NCI-H1092 treated with DMSO at 0.1 percent for 48 hours (cell line): ENCODE data around the gene ANLN.
A peak's percentile ranks its signal among the peaks of the same experiment; 100 is the strongest.
"Not testable (repeated sequence)": the region's sequence is repeated elsewhere in the genome, so short reads cannot be mapped to it uniquely, and the experiment has no call there.

Experiments
- DNase-seq: peaks from one replicate; lab custom pipeline; 2025; lab: John Stamatoyannopoulos, UW

The ANLN gene

DNA sequence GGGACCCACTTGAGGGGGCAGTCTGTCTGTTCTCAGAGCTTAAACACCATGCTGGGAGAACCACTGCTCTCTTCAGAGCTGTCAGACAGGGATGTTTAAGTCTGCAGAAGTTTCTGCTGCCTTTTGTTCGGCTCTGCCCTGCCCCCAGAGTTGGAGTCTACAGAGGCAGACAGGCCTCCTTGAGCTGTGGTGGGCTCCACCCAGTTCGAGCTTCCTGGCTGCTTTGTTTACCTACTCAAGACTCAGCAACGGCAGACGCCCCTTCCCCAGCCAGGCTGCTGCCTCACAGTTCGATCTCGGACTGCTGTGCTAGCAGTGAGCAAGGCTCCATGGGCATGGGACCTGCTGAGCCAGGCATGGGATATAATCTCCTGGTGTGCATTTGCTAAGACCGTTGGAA is 11.1 kb upstream of the ANLN start:
- not testable (repeated sequence) for DNase-seq

DNA sequence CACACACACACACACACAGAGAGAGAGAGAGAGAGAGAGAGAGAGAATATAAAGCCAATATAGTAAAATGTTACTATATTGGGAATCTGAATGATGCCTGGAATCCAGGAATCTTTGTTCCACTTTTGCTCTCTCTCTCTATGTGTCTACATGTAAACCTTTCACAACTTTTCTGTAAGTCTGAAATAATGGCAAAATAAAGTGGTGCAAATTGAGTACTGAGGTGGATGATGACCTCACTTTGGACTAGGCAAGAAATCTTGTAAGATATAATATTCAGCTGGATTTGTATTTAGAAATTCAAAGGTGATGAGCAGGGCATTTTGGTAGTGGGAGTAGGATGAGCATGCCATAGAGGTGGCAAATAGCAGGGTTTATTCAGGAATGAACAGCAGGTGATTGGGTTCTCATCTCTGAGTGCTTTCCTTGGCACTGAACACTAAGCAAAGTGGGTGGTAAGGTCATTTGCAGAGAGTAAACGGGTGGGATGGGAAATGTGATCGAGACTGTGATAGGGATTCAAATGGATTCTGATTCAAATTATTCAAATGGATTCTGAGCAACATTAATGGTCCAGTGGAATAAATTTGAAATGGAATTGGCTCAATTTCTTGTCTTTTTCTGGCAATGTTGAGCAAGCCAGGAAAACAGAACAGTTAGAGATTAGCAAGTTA is 9.7 kb upstream of the ANLN start:
- peak; percentile 59 for DNase-seq

DNA sequence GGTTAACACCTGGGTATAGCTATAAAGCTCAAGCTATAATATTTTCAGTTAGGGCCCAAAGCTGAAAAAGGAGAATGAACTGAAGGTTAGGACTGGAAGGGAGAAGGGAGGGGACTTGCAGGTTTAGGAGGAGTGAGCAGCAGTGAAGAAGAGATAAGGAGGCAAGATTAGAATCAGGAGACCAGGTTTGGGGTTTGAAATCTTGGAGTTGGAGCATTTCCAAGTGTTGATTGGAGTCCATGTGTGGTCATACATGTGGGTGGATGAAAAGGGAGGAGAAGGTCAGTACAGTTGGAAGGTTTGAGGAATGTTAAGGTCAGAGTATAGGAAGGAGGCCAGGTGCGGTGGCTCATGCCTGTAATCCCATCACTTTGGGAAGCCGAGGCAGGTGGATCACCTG is 8.6 kb upstream of the ANLN start:
- no peak for DNase-seq

GRCh38 chr7:36383284-36383683 is 6.4 kb upstream of the ANLN start:
- DNase-seq, result not testable (repeated sequence)

- not testable (repeated sequence) for DNase-seq
These were observed 4.0 kb upstream of the ANLN start for GRCh38 chr7:36385646-36386045.

DNA sequence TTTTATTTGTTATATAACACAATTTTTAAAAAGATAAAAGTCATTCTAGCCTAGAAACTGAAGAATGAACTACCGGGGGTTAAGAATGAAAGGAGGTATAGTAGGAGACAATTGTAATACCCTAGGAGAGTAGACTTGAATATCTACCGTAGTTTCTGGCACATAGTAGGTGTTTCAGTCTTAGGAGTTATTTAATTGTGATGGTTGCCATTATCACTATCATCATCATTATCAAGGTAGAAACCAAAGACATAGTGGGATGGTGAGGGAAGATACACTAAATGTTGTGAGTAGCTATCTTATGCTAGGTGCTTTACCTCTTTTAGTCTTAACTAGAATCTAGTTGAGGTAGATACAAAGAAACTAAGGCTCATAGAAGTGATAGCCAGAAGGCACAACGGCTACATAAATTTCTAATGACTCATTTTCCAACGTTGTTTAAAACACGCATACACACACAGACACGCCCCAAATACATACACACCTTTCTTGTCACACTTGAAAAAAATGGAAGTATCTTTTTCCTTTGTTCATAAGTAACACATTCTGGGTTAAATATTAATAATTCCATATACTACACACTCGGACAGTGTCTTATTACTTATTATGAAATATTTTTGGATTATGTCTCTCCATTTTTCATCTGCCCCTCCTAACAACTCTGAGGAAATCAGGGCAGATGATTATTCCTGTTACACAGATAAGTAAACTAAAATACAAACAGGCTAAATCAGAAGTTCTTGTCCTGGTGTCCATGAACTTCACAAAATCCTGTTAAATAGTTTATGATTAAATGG is 2.0 kb upstream of the ANLN start:
- no peak for DNase-seq

- no peak for DNase-seq
These were observed 1.2 kb upstream of the ANLN start for GRCh38 chr7:36388423-36388822.

GRCh38 chr7:36390199-36391090 is 783 bp downstream of the ANLN start:
- DNase-seq, result peak; percentile 92

GRCh38 chr7:36391436-36392198 is 2.0 kb downstream of the ANLN start:
- peak; percentile 39 for DNase-seq

DNA sequence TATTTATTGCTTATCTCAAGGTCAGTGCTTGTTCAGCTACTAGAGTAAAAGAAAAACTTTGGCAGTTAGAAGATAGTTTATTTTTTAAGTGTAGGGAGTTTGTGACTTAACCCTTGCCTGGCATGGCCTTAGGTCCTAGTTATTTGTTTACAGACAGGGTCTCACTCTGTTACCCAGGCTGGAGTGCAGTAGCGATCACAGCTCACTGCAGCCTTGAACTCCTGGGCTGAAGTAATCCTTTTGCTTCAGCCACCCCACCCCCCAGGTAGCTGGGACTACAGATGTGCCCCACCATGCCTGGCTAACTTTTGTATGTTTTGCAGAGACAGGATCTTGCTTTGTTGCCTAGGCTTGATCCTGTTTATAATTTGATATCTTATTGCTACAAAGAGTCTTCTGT is 4.2 kb downstream of the ANLN start:
- no peak for DNase-seq

- no peak for DNase-seq
These were observed 5.7 kb downstream of the ANLN start for GRCh38 chr7:36395171-36395894.

GRCh38 chr7:36396150-36396549 is 6.5 kb downstream of the ANLN start:
- DNase-seq, result no peak

GRCh38 chr7:36400036-36400435 is 10.4 kb downstream of the ANLN start:
- no peak for DNase-seq

DNA sequence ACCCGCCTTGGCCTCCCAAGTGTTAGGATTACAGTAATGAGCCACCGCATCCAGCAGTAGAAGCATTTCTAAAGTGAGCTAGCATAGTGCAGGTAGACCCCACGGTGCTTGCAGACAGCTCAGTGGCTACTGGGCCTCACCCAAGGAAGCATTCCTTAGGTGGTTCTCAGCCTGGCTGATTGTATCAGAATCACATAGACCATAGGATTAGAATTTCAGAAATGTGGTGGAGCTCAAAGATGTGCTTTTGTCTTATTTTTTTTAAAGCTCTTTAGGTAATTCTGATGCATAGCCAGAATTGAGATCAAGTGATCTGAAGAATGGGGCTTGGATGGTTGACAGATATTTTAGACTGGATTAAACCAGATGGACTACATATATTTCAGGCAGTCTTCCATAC is 10.9 kb downstream of the ANLN start:
- no peak for DNase-seq

GRCh38 chr7:36403452-36403851 is 13.8 kb downstream of the ANLN start:
- DNase-seq, result no peak

DNA sequence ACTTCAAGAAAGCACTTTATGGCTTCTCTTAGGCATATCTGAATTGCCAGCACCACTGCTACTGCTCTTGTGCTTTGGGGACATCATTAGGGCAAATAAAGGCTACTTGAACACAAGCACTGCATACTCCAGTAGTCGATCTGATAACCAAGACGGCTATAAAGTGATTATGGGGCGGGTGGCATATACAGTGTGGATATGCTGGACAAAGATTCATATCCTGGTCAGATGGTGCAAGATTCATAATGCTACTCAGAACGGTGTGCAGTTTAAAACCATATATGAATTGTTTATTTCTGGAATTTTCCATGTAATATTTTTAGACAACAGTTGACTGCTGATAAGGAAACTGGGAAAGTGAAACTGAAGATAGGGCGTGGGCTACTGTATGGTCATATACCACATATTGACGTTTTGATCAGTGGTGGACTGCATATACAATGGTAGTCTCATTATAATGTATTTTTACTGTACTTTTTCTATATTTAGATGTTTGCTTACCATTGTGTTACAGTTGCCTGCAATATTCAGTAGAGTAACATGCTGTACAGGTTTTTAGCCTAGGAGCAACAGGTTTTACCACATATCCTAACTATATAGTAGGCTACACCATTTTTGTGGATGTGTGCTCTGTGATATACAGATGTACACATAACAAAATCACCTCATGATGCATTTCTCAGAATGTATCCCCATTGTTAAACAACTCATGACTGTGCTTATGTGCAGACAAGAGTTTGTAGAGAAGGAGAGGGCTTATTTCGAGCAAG is 15.2 kb downstream of the ANLN start:
- no peak for DNase-seq

DNA sequence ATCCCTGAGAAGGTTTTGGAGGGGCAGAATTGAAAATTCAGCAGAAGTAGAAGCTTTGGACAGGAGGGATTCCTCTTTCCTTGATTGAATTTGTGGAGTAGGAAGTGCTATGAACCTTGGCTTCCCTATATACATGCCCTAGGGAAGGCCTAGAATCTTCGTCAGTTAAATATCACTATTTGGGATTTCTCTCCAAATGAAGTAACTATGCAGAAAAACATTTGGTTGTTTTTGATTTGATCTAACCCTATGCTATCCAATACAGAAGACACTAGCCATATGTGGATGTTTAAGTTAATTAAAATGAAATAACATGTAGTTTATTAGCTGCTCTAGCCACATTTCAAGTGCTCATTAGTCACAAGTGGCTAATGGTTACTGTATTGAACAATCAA is 15.7 kb downstream of the ANLN start:
- no peak for DNase-seq

- no peak for DNase-seq
These were observed 16.5 kb downstream of the ANLN start for GRCh38 chr7:36406156-36406555.

- DNase-seq, result no peak
These were observed 18.2 kb downstream of the ANLN start for GRCh38 chr7:36407636-36408550.
